A549 (cell line): Measurements from ENCODE around the gene PTPRN2. TPM values are rescaled to one million over a fixed set of nuclear protein-coding genes. Genes with fewer than 3 reads are reported as not detected.
"Not testable (repeated sequence)": the region's sequence is repeated elsewhere in the genome, so short reads cannot be mapped to it uniquely, and the experiment has no call there.

Experiments
- ATAC-seq, 2 experiments: fragments of 200-7000 bp in 1 of 2; fragments of >200 bp in 1 of 2; cut with Nextera tagmentation in 1 of 2; cut with Tn5 transposase in 1 of 2; 3 replicates each; pipeline versions ENCODE4 v1.8.0 to v1.9.1; 2018 to 2020; ENCODE audit warnings: mild to moderate bottlenecking in 1 of 2, moderate library complexity in 1 of 2
- CTCF ChIA-PET: fragments of 300-600 bp; sonication (Branson Sonifier 250); formaldehyde crosslinking; extraction: SDS; loops from one replicate; lab custom pipeline; 2021; ENCODE audit warnings: antibody characterized with exemption, inconsistent platforms; lab: Yijun Ruan, JAX
- POLR2A ChIA-PET: fragments of 350-600 bp; formaldehyde crosslinking; extraction: SDS; loops from one replicate; lab custom pipeline; 2021; ENCODE audit warnings: antibody characterized with exemption, inconsistent platforms; lab: Yijun Ruan, JAX
- DNase-seq, 2 experiments: peaks; one replicate each; pipeline versions ENCODE4 v3.0.0 to v3.0.0-alpha.2; 2011 to 2016; ENCODE audit warnings: low read depth in 1 of 2, low spot score in 1 of 2
- FAIRE-seq: peaks from 2 replicates; lab custom pipeline; 2011; peaks lifted over from hg19 to GRCh38; lab: Jason Lieb, UNC
- H3K27ac ChIP-seq, 2 experiments: fragments of >200 bp; sonication (Bioruptor Twin); formaldehyde crosslinking; 3 replicates each; pipeline ENCODE4 v1.5.1; 2016 to 2017
- H3K4me1 ChIP-seq: fragments of >200 bp; sonication (Bioruptor Twin); formaldehyde crosslinking; 3 replicates; pipeline ENCODE4 v1.6.1; 2016
- H3K4me2 ChIP-seq: fragments of >200 bp; sonication (Bioruptor Twin); formaldehyde crosslinking; 3 replicates; pipeline ENCODE4 v1.6.1; 2016
- H3K4me3 ChIP-seq: fragments of >200 bp; sonication (Bioruptor Twin); formaldehyde crosslinking; 3 replicates; pipeline ENCODE4 v1.5.1; 2016
- H3K9me3 ChIP-seq: fragments of >200 bp; sonication (Bioruptor Twin); formaldehyde crosslinking; 3 replicates; pipeline ENCODE4 v1.6.1; 2016
- BHLHE40 ChIP-seq: IDR thresholded peaks from 2 replicates; pipeline ENCODE4 v1.6.1; 2012; ENCODE audit warnings: low read depth, low read length, inconsistent platforms
- CBX2 ChIP-seq: fragments of 200-600 bp; sonication (generic); IDR thresholded peaks from 2 replicates; pipeline ENCODE4 v1.6.1; 2016; ENCODE audit warnings: low read depth, mild to moderate bottlenecking, borderline replicate concordance
- CBX8 ChIP-seq: fragments of 200-600 bp; sonication (generic); IDR thresholded peaks from 2 replicates; pipeline ENCODE4 v1.6.1; 2016
- CTCF ChIP-seq: fragments of >200 bp; sonication (Bioruptor Twin); formaldehyde crosslinking; IDR thresholded peaks from 3 replicates; pipeline ENCODE4 v1.5.1; 2016
- FOXS1 ChIP-seq: fragments of 250-450 bp; sonication (Bioruptor Pico); IDR thresholded peaks from 2 replicates; pipeline ENCODE4 v1.5.0; 2020; ENCODE audit warnings: mild to moderate bottlenecking, moderate library complexity
- HEYL ChIP-seq: fragments of 250-450 bp; sonication (Bioruptor Pico); IDR thresholded peaks from 2 replicates; pipeline ENCODE4 v1.8.0; 2021; ENCODE audit warnings: mild to moderate bottlenecking, moderate library complexity
- JUN ChIP-seq, 2 experiments: fragments of >200 bp; sonication (Bioruptor Twin); formaldehyde crosslinking; IDR thresholded peaks; 2 replicates in 1 of 2; 3 replicates in 1 of 2; pipeline ENCODE4 v1.6.1; 2016 to 2017
- NFE2L2 ChIP-seq: fragments of 150-350 bp; conservative IDR thresholded peaks from 2 replicates; pipeline ENCODE4 v1.6.1; 2014; ENCODE audit warnings: low read length
- NPAS2 ChIP-seq: fragments of 250-450 bp; sonication (Bioruptor Pico); IDR thresholded peaks from 2 replicates; pipeline ENCODE4 v1.8.0; 2022; ENCODE audit warnings: mild to moderate bottlenecking, moderate library complexity, borderline replicate concordance
- REST ChIP-seq: fragments of 200-600 bp; sonication (generic); IDR thresholded peaks from 2 replicates; pipeline ENCODE4 v1.6.1; 2016; ENCODE audit warnings: antibody characterized with exemption, mild to moderate bottlenecking, moderate library complexity
- SMC3 ChIP-seq: fragments of >200 bp; sonication (Bioruptor Twin); formaldehyde crosslinking; IDR thresholded peaks from 3 replicates; pipeline ENCODE4 v1.6.1; 2018; ENCODE audit warnings: inconsistent platforms
- SREBF2 ChIP-seq: fragments of 450-650 bp; IDR thresholded peaks from 2 replicates; pipeline ENCODE4 v1.6.1; 2014; ENCODE audit warnings: mild to moderate bottlenecking, moderate library complexity
- USF2 ChIP-seq: fragments of 450-650 bp; IDR thresholded peaks from 2 replicates; pipeline ENCODE4 v1.6.1; 2014; ENCODE audit warnings: antibody characterized with exemption
- ZFP36 ChIP-seq: fragments of 450-650 bp; IDR thresholded peaks from 2 replicates; pipeline ENCODE4 v1.6.1; 2014; ENCODE audit warnings: borderline replicate concordance; ENCODE audit not compliant: partially characterized antibody
- ZNF302 ChIP-seq: fragments of 250-450 bp; sonication (Bioruptor Pico); IDR thresholded peaks from 2 replicates; pipeline ENCODE4 v1.9.0; 2021; ENCODE audit warnings: inconsistent platforms, mild to moderate bottlenecking, moderate library complexity
- ZSCAN20 ChIP-seq: fragments of 250-450 bp; sonication (Bioruptor Pico); IDR thresholded peaks from 2 replicates; pipeline ENCODE4 v1.8.0; 2022; ENCODE audit warnings: mild to moderate bottlenecking, moderate library complexity
- WGBS: methylation state at CpG from one replicate; pipeline ENCODE4 v1.1.6; 2017; ENCODE audit errors: missing lambda C conversion rate; 5-methylcytosine and 5-hydroxymethylcytosine counted together
- polyA plus RNA-seq, 4 experiments: library from polyadenylated mRNA; depleted of rRNA in 3 of 4; stranded (reverse); fragments of >200 nt; fragmentation: RNase III in 1 of 4; extraction: RNeasy Plus Mini Kit Qiagen cat#74134 plus additional on column Dnase treatment in 1 of 4; gene quantifications; 2 replicates in 3 of 4; 3 replicates in 1 of 4; pipeline ENCODE4 v1.2.3, GENCODE V29; 2011 to 2017

The PTPRN2 gene
- polyA plus RNA-seq, 2 of the 4 experiments (the other 2 are of a cell fraction), result 0.41 to 1.2 TPM

GRCh38 chr7:158525648-158526484, 61.8 kb downstream of the PTPRN2 start:
- Histone ChIP-seq H3K27ac (no peak overlapping the region), H3K4me3 (no peak overlapping the region), H3K4me1 (no peaks in the 10 kb centered on the region), H3K9me3 (peaks cover 12% of the 10 kb centered on the region), H3K4me2 (no peak overlapping the region)
- DNase-seq, result no peak
- ChIA-PET CTCF (interaction anchor here (0.6 kb wide), 1 partner anchor 48 kb away, joined by 3 read pairs; no protein-coding TSS in a partner anchor), POLR2A (no interaction called here)
- no peak for TF ChIP-seq SREBF2
- no peak for TF ChIP-seq SMC3
- TF ChIP-seq HEYL (CRISPR knock-in tag), result no peak
- TF ChIP-seq ZFP36, result no peak
- TF ChIP-seq JUN (IDR thresholded peaks at IDR 0.05), result no peak
- no peak for TF ChIP-seq NPAS2 (CRISPR knock-in tag)
- no peak for TF ChIP-seq CTCF
- no peak for TF ChIP-seq USF2
- no peak for TF ChIP-seq CBX8
- no peak for TF ChIP-seq CBX2
- TF ChIP-seq FOXS1 (CRISPR knock-in tag), result no peak
- FAIRE-seq, result no peak
- 48% methylated on average over 27 of the region's 29 CpGs for WGBS
- peak; percentile 51 to 60 for ATAC-seq

- Histone ChIP-seq H3K27ac (no peak overlapping the region), H3K9me3 (peaks cover 12% of the 10 kb centered on the region), H3K4me2 (no peak overlapping the region), H3K4me1 (no peaks in the 10 kb centered on the region), H3K4me3 (no peak overlapping the region)
- no peak for FAIRE-seq
- ChIA-PET POLR2A (no interaction called here), CTCF (interaction anchor here (0.6 kb wide), 1 partner anchor 301 kb away, joined by 5 read pairs; no protein-coding TSS in a partner anchor)
- WGBS, result 60% methylated on average over 21 of the region's 24 CpGs
- ATAC-seq, result peak; percentile 41 to 44; a peak in 4 of 6 replicates
- no peak for DNase-seq
- TF ChIP-seq BHLHE40, result no peak
- no peak for TF ChIP-seq ZNF302 (CRISPR knock-in tag)
- no peak for TF ChIP-seq NFE2L2
- no peak for TF ChIP-seq ZSCAN20 (CRISPR knock-in tag)
- TF ChIP-seq REST, result no peak
These were observed 62.6 kb downstream of the PTPRN2 start for GRCh38 chr7:158524749-158525635.

- CTCF ChIA-PET, result interaction anchor here (0.6 kb wide), 1 partner anchor 302 kb away, joined by 5 read pairs; no protein-coding TSS in a partner anchor
- H3K4me2 ChIP-seq, H3K27ac ChIP-seq, POLR2A ChIA-PET, H3K4me3 ChIP-seq, ATAC-seq, FAIRE-seq, H3K4me1 ChIP-seq: not testable (repeated sequence)
- 55% methylated on average over 6 of the region's 14 CpGs for WGBS
- peak in 1 of 2 experiments; percentile 29 for DNase-seq
- peaks cover 12% of the 10 kb centered on the region for H3K9me3 ChIP-seq
These were observed 63.3 kb downstream of the PTPRN2 start for GRCh38 chr7:158524286-158524685.

- DNase-seq, FAIRE-seq, CTCF ChIA-PET, H3K4me2 ChIP-seq, POLR2A ChIA-PET, H3K27ac ChIP-seq, ATAC-seq, H3K4me3 ChIP-seq, H3K4me1 ChIP-seq: not testable (repeated sequence)
- WGBS, result 17% methylated on average over 2 of the region's 11 CpGs
- peaks cover 12% of the 10 kb centered on the region for H3K9me3 ChIP-seq
These were observed 63.7 kb downstream of the PTPRN2 start for GRCh38 chr7:158523877-158524276.

- ATAC-seq, H3K4me2 ChIP-seq, DNase-seq, CTCF ChIA-PET, H3K4me3 ChIP-seq, POLR2A ChIA-PET, H3K4me1 ChIP-seq, H3K27ac ChIP-seq, FAIRE-seq: not testable (repeated sequence)
- 66% methylated on average over 20 of the region's 26 CpGs for WGBS
- H3K9me3 ChIP-seq, result peaks cover 12% of the 10 kb centered on the region
These were observed 64.3 kb downstream of the PTPRN2 start for GRCh38 chr7:158523165-158523856.
